HFF-Myc (cell line): ENCODE measurements around the gene CHTF8.
"Not testable (repeated sequence)": the region's sequence is repeated elsewhere in the genome, so short reads cannot be mapped to it uniquely, and the experiment has no call there.

Source experiments
- DNase-seq: peaks from one replicate; pipeline ENCODE4 v3.0.0-alpha.2; 2011; ENCODE audit warnings: low read depth; ENCODE audit errors: extremely low read depth
- H3K4me3 ChIP-seq: replicated peaks from 2 replicates; pipeline ENCODE4 v1.5.1; 2011; ENCODE audit warnings: low read depth, mild to moderate bottlenecking, control low read depth, low read length
- TF ChIP-seq, protein P1 (sequence below): IDR thresholded peaks from 2 replicates; pipeline ENCODE4 v1.5.1; 2012; ENCODE audit warnings: mild to moderate bottlenecking, low read depth, low read length, control low read depth; ENCODE audit errors: missing control alignments

The CHTF8 gene

DNA sequence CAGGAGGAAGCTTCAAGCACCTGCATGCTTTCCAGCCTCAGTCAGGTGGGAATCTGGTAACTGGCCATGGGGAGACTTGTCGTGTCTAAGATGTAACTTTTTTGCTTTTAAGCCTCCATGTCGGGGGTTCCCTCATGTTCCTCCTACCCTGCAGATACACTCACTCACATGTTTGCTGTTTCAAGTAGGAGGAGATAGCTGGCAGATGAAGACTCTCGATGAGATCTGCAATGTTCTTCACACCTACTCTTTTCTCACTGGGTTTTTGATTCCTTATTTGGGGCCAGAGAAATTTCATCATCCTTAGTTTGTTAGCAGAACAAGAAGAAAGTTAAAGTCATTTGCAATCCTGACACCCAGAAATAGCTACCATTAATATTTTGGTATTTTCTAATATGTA, 24.8 kb upstream of the CHTF8 start:
- TF ChIP-seq, protein P1, sequence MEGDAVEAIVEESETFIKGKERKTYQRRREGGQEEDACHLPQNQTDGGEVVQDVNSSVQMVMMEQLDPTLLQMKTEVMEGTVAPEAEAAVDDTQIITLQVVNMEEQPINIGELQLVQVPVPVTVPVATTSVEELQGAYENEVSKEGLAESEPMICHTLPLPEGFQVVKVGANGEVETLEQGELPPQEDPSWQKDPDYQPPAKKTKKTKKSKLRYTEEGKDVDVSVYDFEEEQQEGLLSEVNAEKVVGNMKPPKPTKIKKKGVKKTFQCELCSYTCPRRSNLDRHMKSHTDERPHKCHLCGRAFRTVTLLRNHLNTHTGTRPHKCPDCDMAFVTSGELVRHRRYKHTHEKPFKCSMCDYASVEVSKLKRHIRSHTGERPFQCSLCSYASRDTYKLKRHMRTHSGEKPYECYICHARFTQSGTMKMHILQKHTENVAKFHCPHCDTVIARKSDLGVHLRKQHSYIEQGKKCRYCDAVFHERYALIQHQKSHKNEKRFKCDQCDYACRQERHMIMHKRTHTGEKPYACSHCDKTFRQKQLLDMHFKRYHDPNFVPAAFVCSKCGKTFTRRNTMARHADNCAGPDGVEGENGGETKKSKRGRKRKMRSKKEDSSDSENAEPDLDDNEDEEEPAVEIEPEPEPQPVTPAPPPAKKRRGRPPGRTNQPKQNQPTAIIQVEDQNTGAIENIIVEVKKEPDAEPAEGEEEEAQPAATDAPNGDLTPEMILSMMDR = no peak
- DNase-seq = no peak
- no peak overlapping the region for H3K4me3 ChIP-seq

DNA sequence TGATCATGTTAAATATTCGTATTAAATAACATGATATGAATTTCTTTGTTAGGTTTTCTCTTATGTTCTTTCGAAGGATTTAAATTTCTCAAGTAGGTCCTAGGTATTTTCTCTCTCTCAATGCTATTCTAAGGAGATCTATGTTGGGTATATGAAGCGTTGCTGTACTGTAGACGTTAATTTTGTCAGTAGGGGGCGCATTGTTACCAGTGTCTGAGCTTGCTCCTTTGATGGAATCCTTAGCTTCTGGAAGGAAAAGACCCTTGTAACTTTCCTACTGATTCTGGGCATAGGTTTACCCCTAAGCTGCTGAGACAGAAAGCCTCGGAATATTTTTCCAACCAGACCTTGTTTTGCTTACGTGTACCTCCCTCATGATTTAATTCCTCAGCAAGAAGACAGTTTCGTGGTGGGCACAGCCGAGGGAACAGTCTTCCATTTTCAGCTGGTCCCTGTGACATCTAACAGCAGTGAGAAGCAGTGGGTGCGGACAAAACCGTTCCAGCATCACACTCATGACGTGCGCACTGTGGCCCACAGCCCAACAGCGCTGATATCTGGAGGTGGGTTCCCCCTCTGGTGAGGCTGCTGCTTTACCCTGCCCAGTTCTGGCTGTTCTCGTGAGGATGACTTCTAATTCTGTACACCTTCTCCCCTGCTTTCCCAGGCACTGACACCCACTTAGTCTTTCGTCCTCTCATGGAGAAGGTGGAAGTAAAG, 17.9 kb upstream of the CHTF8 start:
- TF ChIP-seq, protein P1 = peak; percentile 72
- DNase-seq = peak; percentile 71
- no peak overlapping the region for H3K4me3 ChIP-seq

DNA sequence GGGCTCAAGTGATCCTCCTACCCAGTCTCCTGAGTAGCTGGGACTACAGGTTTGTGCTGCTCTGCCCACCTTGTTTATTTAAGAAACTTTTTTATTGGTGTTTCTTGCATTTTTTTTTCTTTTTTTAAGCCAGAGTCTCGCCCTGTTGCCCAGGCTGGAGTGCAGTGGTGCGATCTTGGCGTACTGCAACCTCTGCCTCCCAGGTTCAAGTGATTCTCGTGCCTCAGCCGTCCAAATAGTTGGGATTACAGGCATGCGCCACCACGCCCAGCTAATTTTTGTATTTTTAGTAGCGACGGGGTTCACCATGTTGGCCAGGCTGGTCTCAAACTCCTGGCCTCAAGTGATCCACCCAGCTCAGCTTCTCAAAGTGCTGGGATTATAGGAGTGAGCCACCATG, 17.2 kb upstream of the CHTF8 start:
- not testable (repeated sequence) for DNase-seq, H3K4me3 ChIP-seq

DNA sequence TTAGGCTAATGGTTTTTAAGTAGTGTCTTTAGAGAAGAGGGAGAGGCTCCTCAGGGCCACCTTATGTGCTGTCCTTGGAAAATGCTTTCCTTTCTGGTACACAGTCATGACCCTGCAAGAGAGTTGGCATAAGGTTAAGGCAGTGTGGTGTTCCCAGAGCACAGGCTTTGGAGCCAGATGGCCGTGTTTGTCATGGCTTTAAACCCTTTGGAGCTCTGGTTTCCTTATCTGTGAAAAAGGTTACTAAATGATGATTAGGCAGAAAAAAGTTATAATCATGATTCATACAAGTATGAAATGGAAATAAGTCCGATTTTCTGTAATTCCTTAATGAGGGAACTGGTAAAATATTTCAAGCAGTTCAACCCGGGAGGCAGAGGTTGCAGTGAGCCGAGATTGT, 13.3 kb upstream of the CHTF8 start:
- TF ChIP-seq, protein P1 = no peak
- H3K4me3 ChIP-seq = no peak overlapping the region
- no peak for DNase-seq

DNA sequence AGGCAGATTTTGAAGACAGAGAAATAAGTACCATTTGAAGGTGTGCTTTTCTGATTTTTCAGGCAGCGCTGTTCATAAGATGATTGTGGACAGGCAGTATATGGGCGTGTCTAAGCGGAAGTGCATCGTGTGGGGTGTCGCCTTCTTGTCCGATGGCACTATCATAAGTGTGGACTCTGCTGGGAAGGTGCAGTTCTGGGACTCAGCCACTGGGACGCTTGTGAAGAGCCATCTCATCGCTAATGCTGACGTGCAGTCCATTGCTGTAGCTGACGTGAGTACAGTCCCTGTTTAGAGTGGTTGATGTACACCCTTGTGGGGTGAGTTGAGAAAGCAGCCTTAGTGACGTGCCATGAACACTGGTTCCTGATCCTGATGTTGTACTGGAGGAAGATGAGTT, 10.7 kb upstream of the CHTF8 start:
- TF ChIP-seq, protein P1 = no peak

DNA sequence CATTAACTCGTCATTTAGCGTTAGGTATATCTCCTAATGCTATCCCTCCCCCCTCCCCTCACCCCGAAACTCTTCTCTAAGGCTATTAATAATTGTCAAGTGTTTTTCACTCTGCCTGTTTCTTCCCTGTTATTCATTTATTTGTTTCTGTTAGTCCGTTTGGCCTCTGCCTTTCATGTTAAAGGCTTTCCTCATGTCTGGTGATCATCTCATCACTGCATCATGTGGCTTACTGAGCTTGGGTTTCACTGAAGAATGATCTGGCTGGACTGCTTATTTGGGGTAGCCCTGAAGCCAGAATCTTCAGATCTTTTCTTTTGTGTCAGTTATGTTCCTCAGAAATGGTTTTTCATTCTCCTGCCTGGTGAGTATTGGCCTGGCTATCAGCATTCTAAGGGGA, 9.5 kb upstream of the CHTF8 start:
- no peak overlapping the region for H3K4me3 ChIP-seq
- no peak for DNase-seq
- TF ChIP-seq, protein P1 = no peak

More for the DNA sequence above, 10.7 kb upstream of the CHTF8 start:
- H3K4me3 ChIP-seq = no peak overlapping the region
- no peak for DNase-seq

DNA sequence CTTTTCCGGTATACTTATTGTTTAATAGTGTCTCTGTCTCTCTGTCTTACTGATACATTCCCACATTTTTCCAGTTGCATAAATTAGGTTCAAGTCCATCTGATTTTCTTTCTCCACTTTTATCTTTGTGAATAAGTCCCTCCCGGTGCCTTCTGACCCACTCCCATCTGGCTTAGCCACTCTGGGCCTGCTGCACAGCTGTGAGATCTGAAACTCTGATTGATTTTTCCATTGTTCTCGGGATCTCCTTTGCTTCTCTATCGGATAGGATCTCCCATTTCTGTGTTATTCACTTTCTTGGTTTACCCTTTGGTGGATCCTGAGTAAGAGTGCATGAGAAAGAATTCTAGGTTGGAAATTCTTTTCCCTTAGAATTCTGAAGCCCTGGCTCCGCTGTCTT, 8.6 kb upstream of the CHTF8 start:
- no peak overlapping the region for H3K4me3 ChIP-seq
- TF ChIP-seq, protein P1 = no peak
- no peak for DNase-seq

DNA sequence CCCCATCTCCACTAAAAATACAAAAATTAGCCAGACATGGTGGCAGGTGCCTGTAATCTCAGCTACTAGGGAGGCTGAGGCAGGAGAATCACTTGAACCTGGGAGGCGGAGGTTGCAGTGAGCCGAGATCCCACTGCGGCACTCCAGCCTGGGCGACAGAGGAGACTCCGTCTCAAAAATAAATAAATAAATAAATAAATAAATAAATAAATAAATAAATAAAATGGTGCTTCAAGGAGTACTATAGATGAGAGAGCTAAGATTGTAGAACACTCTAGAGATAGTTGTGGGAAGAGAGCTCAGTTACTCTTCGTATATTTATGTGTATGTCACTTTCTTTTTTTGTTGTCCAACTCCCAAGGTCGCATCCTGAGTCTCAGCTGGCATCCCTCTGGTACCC, 7.1 kb upstream of the CHTF8 start:
- DNase-seq, H3K4me3 ChIP-seq: not testable (repeated sequence)
